CD4-positive, alpha-beta T cell treated with Interleukin-17A for 4 hours (primary cell): ENCODE data around the gene ZNF771.
"Not testable (repeated sequence)": the region's sequence is repeated elsewhere in the genome, so short reads cannot be mapped to it uniquely, and the experiment has no call there.

ENCODE experiments used
- DNase-seq: peaks from one replicate; pipeline ENCODE4 v3.0.0-alpha.2; 2020; ENCODE audit warnings: mixed read lengths

The ZNF771 gene

GRCh38 chr16:30376461-30376902 is 30.9 kb upstream of the ZNF771 start:
- no peak for DNase-seq

DNA sequence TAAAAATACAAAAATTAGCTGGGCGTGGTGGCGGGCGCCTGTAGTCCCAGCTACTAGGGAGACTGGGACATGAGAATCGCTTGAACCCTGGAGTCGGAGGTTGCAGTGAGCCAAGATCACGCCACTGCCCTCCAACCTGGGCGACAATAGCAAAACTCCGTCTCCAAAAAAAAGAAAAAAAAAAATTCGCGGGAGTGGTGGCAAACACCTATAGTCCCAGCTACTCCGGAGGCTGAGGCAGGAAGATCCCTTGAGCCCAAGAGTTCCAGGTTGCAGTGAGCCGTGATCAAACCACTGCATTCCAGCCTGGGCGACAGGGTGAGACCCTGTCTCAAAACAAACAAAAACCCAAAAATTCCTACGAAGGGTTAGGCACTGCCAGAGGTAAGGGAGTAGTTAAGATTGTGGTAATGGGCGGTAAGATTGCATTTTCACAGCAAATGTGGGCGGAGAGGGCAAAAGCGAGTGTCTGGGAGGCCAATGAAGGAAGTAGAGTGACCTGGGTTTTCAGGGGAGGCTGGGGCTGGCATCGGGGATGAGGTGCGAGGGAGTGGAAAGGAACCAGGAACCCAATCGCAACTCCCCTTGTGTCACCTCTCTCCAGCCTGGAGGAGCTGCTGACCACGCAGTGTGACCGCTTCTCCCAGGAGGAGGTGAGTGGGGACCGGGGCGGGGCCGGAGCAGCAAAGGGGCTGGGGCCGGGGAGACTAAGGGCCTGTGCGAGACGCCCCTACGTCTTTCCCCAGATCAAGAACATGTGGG is 30.2 kb upstream of the ZNF771 start:
- DNase-seq: no peak

- DNase-seq: peak; percentile 94
Measured at GRCh38 chr16:30377812-30378235, 29.6 kb upstream of the ZNF771 start.

GRCh38 chr16:30378236-30379157 is 28.9 kb upstream of the ZNF771 start:
- DNase-seq: peak; percentile 100

DNA sequence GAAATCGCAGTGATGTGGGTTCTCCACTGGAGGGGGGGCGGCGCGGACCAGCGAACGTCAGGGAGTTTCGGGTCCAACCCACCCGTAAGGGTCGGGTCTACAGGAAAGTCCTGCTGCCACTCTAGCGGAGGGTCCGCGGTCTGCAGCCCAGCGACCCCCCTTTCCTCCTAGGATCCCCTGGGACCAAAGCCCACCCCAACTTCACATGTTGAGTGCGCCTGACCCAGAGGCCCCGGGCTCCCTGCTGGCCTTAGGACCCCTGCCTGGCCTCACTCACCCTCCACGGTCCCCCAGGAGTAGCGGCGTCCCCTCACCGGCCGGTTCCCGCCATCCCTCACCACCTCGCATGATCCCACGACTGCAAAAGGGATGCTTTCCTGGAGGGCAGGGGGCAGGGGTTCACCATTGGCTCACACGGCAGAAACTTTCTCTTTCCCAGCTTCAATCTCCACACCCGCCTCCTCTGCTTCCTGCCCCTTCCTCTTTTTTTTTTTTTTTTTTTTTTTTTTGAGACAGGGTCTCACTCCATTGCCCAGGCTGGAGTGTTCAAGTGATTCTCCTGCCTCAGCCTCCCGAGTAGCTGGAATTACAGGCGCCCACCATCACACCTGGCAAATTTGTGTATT is 28.1 kb upstream of the ZNF771 start:
- no peak for DNase-seq

DNA sequence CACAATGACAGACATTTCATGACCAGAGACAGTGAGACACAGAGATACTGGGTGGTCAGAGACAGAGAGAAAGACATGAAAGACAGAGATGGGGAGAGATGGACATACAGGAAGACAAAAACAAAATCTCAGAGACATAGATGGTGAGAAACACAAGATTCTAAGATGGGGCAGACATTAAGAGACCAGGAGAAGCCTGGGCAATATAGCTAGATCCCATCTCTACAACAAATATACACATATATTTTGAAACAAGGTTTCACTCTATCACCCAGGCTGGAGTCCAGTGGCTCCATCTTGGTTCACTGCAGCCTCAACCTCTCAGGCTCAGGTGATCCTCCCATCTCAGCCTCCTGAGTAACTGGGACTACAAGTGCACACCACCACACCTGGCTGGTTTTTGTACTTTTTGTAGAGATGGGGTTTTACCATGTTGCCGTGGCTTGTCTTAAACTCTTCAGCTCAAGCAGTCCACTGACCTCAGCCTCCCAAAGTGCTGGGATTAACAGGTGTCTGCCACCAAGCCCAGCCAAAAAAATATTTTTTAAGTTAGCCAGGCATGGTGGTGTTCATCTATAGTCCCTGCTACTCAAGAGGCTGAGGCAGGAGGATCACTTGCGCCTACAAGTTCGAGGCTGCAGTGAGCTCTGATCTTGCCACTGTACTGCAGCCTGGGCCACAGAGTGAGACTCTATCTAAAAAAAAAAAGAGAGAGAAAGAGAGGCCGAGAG is 27.2 kb upstream of the ZNF771 start:
- no peak for DNase-seq

DNA sequence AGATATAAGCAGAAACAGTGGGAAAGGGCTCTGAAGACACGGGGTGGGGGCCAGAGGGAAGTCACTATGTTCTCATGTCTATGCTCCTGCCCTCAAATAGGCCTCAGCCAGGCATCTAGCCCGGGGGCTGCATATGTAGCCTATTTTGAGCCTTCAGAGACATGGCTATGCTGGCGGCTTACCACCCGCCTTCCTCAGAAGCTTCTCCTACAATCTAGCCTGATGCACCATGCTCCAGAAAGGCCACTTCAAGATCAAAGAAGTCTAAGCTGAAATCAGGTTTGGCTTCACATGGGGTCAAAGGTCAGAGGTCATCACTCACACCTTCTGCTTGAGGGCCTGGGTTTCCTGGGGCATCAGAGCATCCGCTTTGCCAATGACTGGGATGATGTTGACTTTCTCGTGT is 26.6 kb upstream of the ZNF771 start:
- no peak for DNase-seq

DNA sequence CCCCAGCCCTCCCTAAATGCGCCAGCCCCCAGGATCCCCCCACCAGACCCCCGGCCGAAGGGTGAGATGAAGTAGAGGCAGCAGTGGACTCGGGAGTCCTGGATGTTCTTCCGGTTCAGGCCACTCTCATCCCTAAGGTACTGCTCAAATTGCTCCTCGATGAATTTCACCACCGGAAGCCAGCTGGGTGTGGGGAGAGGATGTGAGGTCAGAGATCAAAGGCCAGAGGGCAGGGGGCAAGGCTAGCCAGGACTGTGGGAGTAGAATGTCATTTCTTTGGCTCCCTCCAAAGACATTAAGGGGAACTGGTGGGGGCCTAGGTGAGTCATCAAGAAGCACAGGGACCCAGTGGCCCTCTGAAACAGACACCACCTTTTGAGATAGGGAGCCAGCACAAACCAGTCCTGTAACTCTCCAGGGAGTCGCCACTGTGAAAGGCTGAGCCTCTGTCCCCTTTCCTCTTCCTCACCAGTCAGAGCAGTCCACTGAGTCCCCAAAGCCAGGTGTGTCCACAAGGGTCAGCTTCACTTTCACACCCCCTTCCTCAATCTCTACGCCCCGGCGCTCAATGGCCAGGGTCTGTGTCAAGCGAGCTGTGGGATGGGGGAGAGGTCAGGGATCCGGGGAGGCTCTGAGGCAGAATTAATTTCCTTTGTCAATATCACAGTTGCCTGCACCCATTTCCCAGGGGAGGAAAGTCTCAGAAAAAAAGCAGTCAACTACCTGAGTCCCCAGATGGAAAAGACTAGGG is 25.9 kb upstream of the ZNF771 start:
- DNase-seq: peak; percentile 62

GRCh38 chr16:30382111-30382881 is 25.1 kb upstream of the ZNF771 start, which contains the start of gene SEPTIN1:
Gene SEPTIN1, minus strand, starts transcription at chr16:30382561. Its CDS starts 19 bp downstream, at chr16:30382542.
- DNase-seq: peak; percentile 85

- no peak for DNase-seq
Measured at GRCh38 chr16:30383521-30383920, 23.9 kb upstream of the ZNF771 start.

- no peak for DNase-seq
Measured at GRCh38 chr16:30394592-30395154, 12.7 kb upstream of the ZNF771 start.

- DNase-seq: peak; percentile 74
Measured at GRCh38 chr16:30395155-30395991, 12.0 kb upstream of the ZNF771 start, which contains the start of gene ZNF48. Gene ZNF48, plus strand, starts transcription at chr16:30395420. Its CDS starts 375 bp downstream, at chr16:30395795.

- no peak for DNase-seq
Measured at GRCh38 chr16:30395992-30396585, 11.3 kb upstream of the ZNF771 start.

DNA sequence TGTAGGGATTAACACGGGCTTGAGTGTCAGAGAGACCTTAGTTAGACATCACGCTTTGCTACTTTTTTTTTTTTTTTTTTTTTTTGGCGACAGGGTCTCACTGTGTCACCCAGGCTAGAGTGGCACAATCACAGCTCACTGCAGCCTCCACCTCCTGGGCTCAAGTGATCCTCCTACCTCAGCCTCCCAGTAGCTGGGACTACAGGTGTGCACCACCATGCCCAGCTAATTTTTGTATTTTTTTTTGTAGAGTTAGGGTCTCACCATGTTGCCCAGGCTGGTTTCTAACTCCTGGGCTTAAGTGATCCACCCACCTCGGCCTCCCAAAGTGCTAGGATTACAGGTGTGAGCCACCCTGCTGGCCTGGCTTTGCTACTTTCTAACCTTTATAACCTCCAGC is 10.8 kb upstream of the ZNF771 start:
- not testable (repeated sequence) for DNase-seq

- no peak for DNase-seq
Measured at GRCh38 chr16:30397056-30397455, 10.3 kb upstream of the ZNF771 start.

DNA sequence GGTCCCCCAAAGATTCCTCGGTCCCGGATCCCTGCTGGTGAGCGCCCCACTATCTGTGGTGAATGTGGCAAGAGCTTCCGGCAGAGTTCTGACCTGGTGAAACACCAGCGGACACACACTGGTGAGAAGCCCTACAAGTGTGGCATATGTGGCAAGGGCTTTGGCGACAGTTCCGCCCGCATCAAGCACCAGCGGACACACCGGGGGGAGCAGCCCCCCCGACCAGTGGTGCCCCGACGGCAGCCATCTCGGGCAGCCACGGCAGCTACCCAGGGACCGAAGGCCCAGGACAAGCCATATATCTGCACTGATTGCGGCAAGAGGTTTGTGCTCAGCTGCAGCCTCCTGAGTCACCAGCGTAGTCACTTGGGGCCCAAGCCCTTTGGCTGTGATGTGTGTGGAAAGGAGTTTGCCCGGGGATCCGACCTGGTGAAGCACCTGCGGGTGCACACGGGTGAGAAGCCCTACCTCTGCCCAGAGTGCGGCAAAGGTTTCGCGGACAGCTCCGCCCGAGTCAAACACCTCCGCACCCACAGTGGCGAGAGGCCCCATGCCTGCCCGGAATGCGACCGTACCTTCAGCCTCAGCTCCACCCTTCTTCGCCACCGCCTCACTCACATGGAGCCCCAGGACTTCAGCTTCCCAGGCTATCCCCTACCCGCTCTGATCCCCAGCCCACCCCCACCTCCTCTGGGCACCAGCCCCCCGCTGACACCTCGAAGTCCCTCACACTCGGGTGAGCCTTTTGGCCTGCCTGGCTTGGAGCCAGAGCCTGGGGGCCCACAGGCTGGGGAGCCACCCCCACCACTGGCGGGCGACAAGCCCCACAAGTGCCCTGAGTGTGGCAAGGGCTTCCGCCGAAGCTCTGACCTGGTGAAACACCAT is 9.4 kb upstream of the ZNF771 start:
- DNase-seq: no peak

GRCh38 chr16:30398661-30399434 is 8.6 kb upstream of the ZNF771 start:
- DNase-seq: no peak
